Epithelial cell of proximal tubule (primary cell): ENCODE results near the gene GDNF. TPM values are rescaled to one million over a fixed set of nuclear protein-coding genes. Genes with fewer than 3 reads are reported as not detected.
"Not testable (repeated sequence)": the region's sequence is repeated elsewhere in the genome, so short reads cannot be mapped to it uniquely, and the experiment has no call there.

ENCODE experiments used
- DNase-seq: peaks from one replicate; pipeline ENCODE4 v3.0.0-alpha.2; 2011; ENCODE audit warnings: low read depth
- H3K4me3 ChIP-seq: 2 replicates; pipeline ENCODE4 v1.5.1; 2011; ENCODE audit warnings: low read depth, mild to moderate bottlenecking, low read length
- CTCF ChIP-seq: conservative IDR thresholded peaks from 2 replicates; pipeline ENCODE4 v1.5.1; 2012; ENCODE audit warnings: low read depth, mild to moderate bottlenecking, low read length
- total RNA-seq: library from RNA; depleted of rRNA; stranded (reverse); fragments of >200 nt; gene quantifications from 2 replicates; pipeline ENCODE4 v1.2.3, GENCODE V29; 2015

Gene GDNF
- total RNA-seq, 1 donor from 2014 or later = 0.23 TPM

GRCh38 chr5:37876245-37876644, 36.4 kb upstream of the GDNF start:
- DNase-seq = no peak
- no peak overlapping the region for H3K4me3 ChIP-seq

GRCh38 chr5:37875051-37875787, 35.4 kb upstream of the GDNF start:
- peak; percentile 19 for DNase-seq
- H3K4me3 ChIP-seq = no peak overlapping the region
- TF ChIP-seq CTCF = no peak

More at GRCh38 chr5:37876245-37876644, 36.4 kb upstream of the GDNF start:
- no peak for TF ChIP-seq CTCF

GRCh38 chr5:37873988-37874387, 34.1 kb upstream of the GDNF start:
- no peak for DNase-seq
- TF ChIP-seq CTCF = no peak
- no peak overlapping the region for H3K4me3 ChIP-seq

GRCh38 chr5:37871023-37871815, 31.4 kb upstream of the GDNF start:
- H3K4me3 ChIP-seq = no peak overlapping the region
- no peak for DNase-seq
- TF ChIP-seq CTCF = no peak

GRCh38 chr5:37869216-37869615, 29.4 kb upstream of the GDNF start:
- no peak overlapping the region for H3K4me3 ChIP-seq
- TF ChIP-seq CTCF = no peak
- no peak for DNase-seq

- no peak for TF ChIP-seq CTCF
- no peak for DNase-seq
- no peak overlapping the region for H3K4me3 ChIP-seq
Observed at GRCh38 chr5:37867654-37868053, 27.8 kb upstream of the GDNF start.

- not testable (repeated sequence) for H3K4me3 ChIP-seq, DNase-seq
Observed at GRCh38 chr5:37862907-37863306, 23.1 kb upstream of the GDNF start.
